SK-N-SH treated with all-trans-retinoic acid at 6 μM for 48 hours (cell line): ENCODE results near the gene CUBN.

Experiments
- ATAC-seq: fragments of 200-7000 bp; cut with Tn5 transposase; 3 replicates; pipeline ENCODE4 v1.9.1; 2020; ENCODE audit warnings: mild to moderate bottlenecking, moderate library complexity
- ARNTL ChIP-seq: fragments of 450-650 bp; formaldehyde crosslinking; IDR thresholded peaks from 2 replicates; pipeline ENCODE4 v1.5.0; 2020; ENCODE audit warnings: low read depth, mild to moderate bottlenecking, moderate library complexity, borderline replicate concordance
- BACH2 ChIP-seq: fragments of 250-450 bp; sonication (Bioruptor Pico); IDR thresholded peaks from 2 replicates; pipeline ENCODE4 v1.9.0; 2021; ENCODE audit warnings: mild to moderate bottlenecking, borderline replicate concordance
- CREB5 ChIP-seq: fragments of 250-450 bp; sonication (Bioruptor Pico); IDR thresholded peaks from 2 replicates; pipeline ENCODE4 v1.5.1; 2020; ENCODE audit warnings: low read depth, mild to moderate bottlenecking, moderate library complexity
- CSDC2 ChIP-seq: fragments of 250-450 bp; sonication (Bioruptor Pico); IDR thresholded peaks from 2 replicates; pipeline ENCODE4 v1.5.0; 2020; ENCODE audit warnings: mild to moderate bottlenecking, moderate library complexity
- CSRNP3 ChIP-seq: fragments of 250-450 bp; sonication (Bioruptor Pico); IDR thresholded peaks from 2 replicates; pipeline ENCODE4 v1.5.1; 2021; ENCODE audit warnings: mild to moderate bottlenecking, moderate library complexity
- ESRRG ChIP-seq: fragments of 250-450 bp; sonication (Bioruptor Pico); IDR thresholded peaks from 2 replicates; pipeline ENCODE4 v1.6.1; 2021; ENCODE audit warnings: mild to moderate bottlenecking
- GLIS3 ChIP-seq: fragments of 250-450 bp; sonication (Bioruptor Pico); IDR thresholded peaks from 2 replicates; pipeline ENCODE4 v1.5.0; 2020; ENCODE audit warnings: mild to moderate bottlenecking, moderate library complexity
- ISL1 ChIP-seq: fragments of 250-450 bp; sonication (Bioruptor Pico); IDR thresholded peaks from 2 replicates; pipeline ENCODE4 v2.1.2; 2022; ENCODE audit warnings: mild to moderate bottlenecking, moderate library complexity
- OSR1 ChIP-seq: fragments of 250-450 bp; sonication (Bioruptor Pico); IDR thresholded peaks from 2 replicates; pipeline ENCODE4 v1.8.0; 2022; ENCODE audit warnings: moderate library complexity, mild to moderate bottlenecking, inconsistent platforms
- PATZ1 ChIP-seq: fragments of 250-450 bp; sonication (Bioruptor Pico); IDR thresholded peaks from 2 replicates; pipeline ENCODE4 v1.8.0; 2020; ENCODE audit warnings: mild to moderate bottlenecking, moderate library complexity, borderline replicate concordance
- POU6F1 ChIP-seq: fragments of 250-450 bp; sonication (Bioruptor Pico); IDR thresholded peaks from 2 replicates; pipeline ENCODE4 v1.8.0; 2021; ENCODE audit warnings: low read depth, mild to moderate bottlenecking, moderate library complexity, borderline replicate concordance
- PPARA ChIP-seq: fragments of 250-450 bp; sonication (Bioruptor Pico); IDR thresholded peaks from 2 replicates; pipeline ENCODE4 v1.5.0; 2020; ENCODE audit warnings: mild to moderate bottlenecking, borderline replicate concordance
- RARB ChIP-seq: fragments of 250-450 bp; sonication (Bioruptor Pico); IDR thresholded peaks from 2 replicates; pipeline ENCODE4 v1.8.0; 2021; ENCODE audit warnings: mild to moderate bottlenecking, moderate library complexity
- SNAI2 ChIP-seq: fragments of 250-450 bp; sonication (Bioruptor Pico); IDR thresholded peaks from 2 replicates; pipeline ENCODE4 v1.5.0; 2020; ENCODE audit warnings: mild to moderate bottlenecking, moderate library complexity
- TCF4 ChIP-seq: fragments of 250-450 bp; sonication (Bioruptor Pico); IDR thresholded peaks from 2 replicates; pipeline ENCODE4 v1.8.0; 2021; ENCODE audit warnings: mild to moderate bottlenecking, moderate library complexity, borderline replicate concordance
- TOX ChIP-seq: fragments of 250-450 bp; sonication (Bioruptor Pico); IDR thresholded peaks from 2 replicates; pipeline ENCODE4 v1.8.0; 2021; ENCODE audit warnings: mild to moderate bottlenecking, moderate library complexity, borderline replicate concordance
- TSHZ2 ChIP-seq: fragments of 250-450 bp; sonication (Bioruptor Pico); IDR thresholded peaks from 2 replicates; pipeline ENCODE4 v1.5.0; 2020; ENCODE audit warnings: mild to moderate bottlenecking, moderate library complexity
- ZFP3 ChIP-seq: fragments of 250-450 bp; sonication (Bioruptor Pico); IDR thresholded peaks from 2 replicates; pipeline ENCODE4 v1.5.0; 2020; ENCODE audit warnings: mild to moderate bottlenecking, moderate library complexity
- ZFP30 ChIP-seq: fragments of 450-650 bp; formaldehyde crosslinking; IDR thresholded peaks from 2 replicates; pipeline ENCODE4 v1.5.0; 2022; ENCODE audit warnings: mild to moderate bottlenecking, moderate library complexity
- ZNF565 ChIP-seq: fragments of 450-650 bp; formaldehyde crosslinking; conservative IDR thresholded peaks from 2 replicates; pipeline ENCODE4 v1.5.0; 2020; ENCODE audit warnings: low read depth, mild to moderate bottlenecking, moderate library complexity
- ZNF70 ChIP-seq: fragments of 450-650 bp; formaldehyde crosslinking; IDR thresholded peaks from 2 replicates; pipeline ENCODE4 v1.5.0; 2020; ENCODE audit warnings: mild to moderate bottlenecking, moderate library complexity
- ZNF8 ChIP-seq: fragments of 450-650 bp; formaldehyde crosslinking; IDR thresholded peaks from 2 replicates; pipeline ENCODE4 v1.5.0; 2020; ENCODE audit warnings: mild to moderate bottlenecking, moderate library complexity

The CUBN gene

GRCh38 chr10:17086865-17087367 is 42.7 kb downstream of the CUBN start (continued):
- TF ChIP-seq PATZ1 (CRISPR knock-in tag) (no peak), OSR1 (no peak), ZFP3 (CRISPR knock-in tag) (no peak)
- TF ChIP-seq, all 23 proteins: peak for 0

- no peak for TF ChIP-seq ESRRG
- no peak for TF ChIP-seq POU6F1 (CRISPR knock-in tag)
- TF ChIP-seq CSRNP3 (CRISPR knock-in tag), result no peak
- no peak for TF ChIP-seq ISL1 (CRISPR knock-in tag)
- no peak for TF ChIP-seq CREB5
- no peak for TF ChIP-seq CSDC2
- no peak for TF ChIP-seq PPARA (CRISPR knock-in tag)
- no peak for TF ChIP-seq ZNF70 (CRISPR knock-in tag)
- TF ChIP-seq TSHZ2 (CRISPR knock-in tag), result no peak
- TF ChIP-seq RARB (CRISPR knock-in tag), result no peak
- no peak for TF ChIP-seq BACH2 (CRISPR knock-in tag)
- TF ChIP-seq PATZ1 (CRISPR knock-in tag), result no peak
- no peak for TF ChIP-seq ZNF565 (CRISPR knock-in tag)
- TF ChIP-seq ZFP30 (CRISPR knock-in tag), result no peak
- no peak for TF ChIP-seq TOX (CRISPR knock-in tag)
- TF ChIP-seq OSR1, result no peak
- peak; percentile 84 for ATAC-seq
Observed at GRCh38 chr10:17085011-17085725, 44.4 kb downstream of the CUBN start.

GRCh38 chr10:17084258-17084657 is 45.4 kb downstream of the CUBN start:
- no peak for ATAC-seq
- TF ChIP-seq ZNF8 (no peak), ESRRG (no peak), ZFP3 (CRISPR knock-in tag) (no peak), GLIS3 (CRISPR knock-in tag) (no peak), TCF4 (CRISPR knock-in tag) (no peak), PPARA (CRISPR knock-in tag) (no peak), CREB5 (no peak), ARNTL (CRISPR knock-in tag) (no peak), ZFP30 (CRISPR knock-in tag) (no peak), ZNF565 (CRISPR knock-in tag) (no peak), TOX (CRISPR knock-in tag) (no peak), SNAI2 (CRISPR knock-in tag) (no peak), CSDC2 (no peak), ZNF70 (CRISPR knock-in tag) (no peak), CSRNP3 (CRISPR knock-in tag) (no peak), ISL1 (CRISPR knock-in tag) (no peak)
